Mesothelial cell of epicardium (in vitro differentiated cells): ENCODE results near the gene TAF8. TPM values are rescaled to one million over a fixed set of nuclear protein-coding genes. Genes with fewer than 3 reads are reported as not detected.

Experiments used
- DNase-seq, 2 experiments: peaks; one replicate each; pipeline ENCODE4 v3.0.0; 2021; ENCODE audit warnings: low spot score in 2 of 2; ENCODE audit not compliant: unreplicated experiment in 2 of 2
- H3K27ac Mint-ChIP-seq: 2 replicates; pipeline ENCODE4 v1.8.0; 2021; ENCODE audit warnings: mixed read lengths
- H3K27me3 Mint-ChIP-seq: 2 replicates; pipeline ENCODE4 v1.8.0; 2021; ENCODE audit warnings: low read depth, mixed read lengths
- H3K36me3 Mint-ChIP-seq: 2 replicates; pipeline ENCODE4 v1.8.0; 2021; ENCODE audit warnings: mixed read lengths
- H3K4me1 Mint-ChIP-seq: 2 replicates; pipeline ENCODE4 v1.8.0; 2021; ENCODE audit warnings: mixed read lengths
- H3K4me3 Mint-ChIP-seq: 2 replicates; pipeline ENCODE4 v1.8.0; 2021; ENCODE audit warnings: mild to moderate bottlenecking, moderate library complexity, mixed read lengths
- H3K9me3 Mint-ChIP-seq: 2 replicates; pipeline ENCODE4 v1.8.0; 2021; ENCODE audit warnings: mixed read lengths
- total RNA-seq: library from RNA; stranded (reverse); gene quantifications from 3 replicates; pipeline ENCODE4 v1.2.1, GENCODE V29; 2021
- TF ChIP-seq, protein P1 (sequence below): fragments of 200-600 bp; sonication (generic); IDR thresholded peaks from one replicate; pipeline ENCODE4 v1.5.0; 2021; ENCODE audit warnings: antibody characterized with exemption; ENCODE audit not compliant: unreplicated experiment

The TAF8 gene
- total RNA-seq, 1 donor from 2014 or later = 38.9 TPM

DNA sequence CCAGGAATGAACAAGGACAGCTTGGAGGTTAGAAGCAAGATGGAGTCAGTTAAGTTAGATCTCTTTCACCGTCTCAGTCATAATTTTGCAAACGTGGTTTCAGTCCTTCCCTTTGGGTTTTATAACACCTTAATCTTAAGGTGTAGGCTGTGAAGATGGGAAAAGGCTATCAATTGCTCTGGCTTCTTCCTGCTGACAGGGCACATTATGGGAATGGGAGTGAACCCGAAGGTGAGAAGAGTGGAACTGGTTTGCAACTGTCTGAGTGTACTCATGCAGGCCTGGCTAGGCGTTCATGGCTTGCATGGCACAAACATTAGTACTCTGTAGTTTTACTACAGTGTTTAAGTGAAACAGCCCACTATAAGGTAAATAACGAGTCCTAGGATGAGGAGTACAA is 9.4 kb downstream of the TAF8 start:
- Mint-ChIP-seq H3K27ac (no peak overlapping the region), H3K9me3 (peaks cover 13% of the 10 kb centered on the region), H3K36me3 (peaks cover 66% of the 10 kb centered on the region), H3K4me3 (no peak overlapping the region), H3K27me3 (no peaks in the 10 kb centered on the region), H3K4me1 (no peaks in the 10 kb centered on the region)
- DNase-seq = no peak
- TF ChIP-seq, protein P1, sequence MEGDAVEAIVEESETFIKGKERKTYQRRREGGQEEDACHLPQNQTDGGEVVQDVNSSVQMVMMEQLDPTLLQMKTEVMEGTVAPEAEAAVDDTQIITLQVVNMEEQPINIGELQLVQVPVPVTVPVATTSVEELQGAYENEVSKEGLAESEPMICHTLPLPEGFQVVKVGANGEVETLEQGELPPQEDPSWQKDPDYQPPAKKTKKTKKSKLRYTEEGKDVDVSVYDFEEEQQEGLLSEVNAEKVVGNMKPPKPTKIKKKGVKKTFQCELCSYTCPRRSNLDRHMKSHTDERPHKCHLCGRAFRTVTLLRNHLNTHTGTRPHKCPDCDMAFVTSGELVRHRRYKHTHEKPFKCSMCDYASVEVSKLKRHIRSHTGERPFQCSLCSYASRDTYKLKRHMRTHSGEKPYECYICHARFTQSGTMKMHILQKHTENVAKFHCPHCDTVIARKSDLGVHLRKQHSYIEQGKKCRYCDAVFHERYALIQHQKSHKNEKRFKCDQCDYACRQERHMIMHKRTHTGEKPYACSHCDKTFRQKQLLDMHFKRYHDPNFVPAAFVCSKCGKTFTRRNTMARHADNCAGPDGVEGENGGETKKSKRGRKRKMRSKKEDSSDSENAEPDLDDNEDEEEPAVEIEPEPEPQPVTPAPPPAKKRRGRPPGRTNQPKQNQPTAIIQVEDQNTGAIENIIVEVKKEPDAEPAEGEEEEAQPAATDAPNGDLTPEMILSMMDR = no peak

DNA sequence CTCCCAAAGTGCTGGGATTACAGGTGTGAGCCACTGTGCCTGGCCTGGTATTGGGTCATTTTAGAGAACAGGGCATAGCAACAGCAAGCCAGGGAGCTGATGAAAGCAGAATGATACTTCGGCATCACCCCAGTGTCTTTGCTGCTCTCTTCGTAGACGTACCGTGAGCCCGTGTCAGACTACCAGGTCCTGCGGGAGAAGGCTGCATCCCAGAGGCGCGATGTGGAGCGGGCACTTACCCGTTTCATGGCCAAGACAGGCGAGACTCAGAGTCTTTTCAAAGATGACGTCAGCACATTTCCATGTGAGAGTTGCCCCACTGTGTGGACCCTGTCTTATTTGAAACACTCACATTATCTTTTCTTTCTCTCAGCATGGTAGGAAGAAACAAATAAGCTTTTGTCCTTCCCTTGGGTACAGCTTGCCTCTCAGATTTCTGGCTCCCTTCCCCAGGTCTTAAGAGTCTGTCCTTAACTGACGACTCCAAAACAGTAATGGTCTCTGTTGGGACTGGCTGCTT is 15.9 kb downstream of the TAF8 start:
- TF ChIP-seq, protein P1 = no peak
- Mint-ChIP-seq H3K27ac (no peak overlapping the region), H3K9me3 (no peaks in the 10 kb centered on the region), H3K36me3 (peaks cover 22% of the 10 kb centered on the region), H3K27me3 (no peaks in the 10 kb centered on the region), H3K4me1 (no peaks in the 10 kb centered on the region), H3K4me3 (no peak overlapping the region)
- DNase-seq = no peak

DNA sequence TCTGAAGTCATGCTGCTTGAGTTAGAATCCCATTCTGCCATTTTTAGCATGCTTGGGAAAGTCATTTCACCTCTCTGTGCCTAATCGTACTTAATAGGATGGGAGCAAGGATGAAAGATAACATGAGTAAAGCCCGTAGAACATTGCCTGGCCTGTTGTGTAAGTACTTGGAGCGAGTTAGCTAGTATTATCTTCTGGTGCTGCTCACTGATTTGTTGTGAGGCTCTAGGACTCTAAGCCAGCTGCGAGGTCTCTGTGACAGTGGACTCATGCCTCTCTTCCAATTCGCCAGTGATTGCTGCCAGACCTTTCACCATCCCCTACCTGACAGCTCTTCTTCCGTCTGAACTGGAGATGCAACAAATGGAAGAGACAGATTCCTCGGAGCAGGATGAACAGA is 17.8 kb downstream of the TAF8 start:
- H3K27me3 Mint-ChIP-seq = no peaks in the 10 kb centered on the region

DNA sequence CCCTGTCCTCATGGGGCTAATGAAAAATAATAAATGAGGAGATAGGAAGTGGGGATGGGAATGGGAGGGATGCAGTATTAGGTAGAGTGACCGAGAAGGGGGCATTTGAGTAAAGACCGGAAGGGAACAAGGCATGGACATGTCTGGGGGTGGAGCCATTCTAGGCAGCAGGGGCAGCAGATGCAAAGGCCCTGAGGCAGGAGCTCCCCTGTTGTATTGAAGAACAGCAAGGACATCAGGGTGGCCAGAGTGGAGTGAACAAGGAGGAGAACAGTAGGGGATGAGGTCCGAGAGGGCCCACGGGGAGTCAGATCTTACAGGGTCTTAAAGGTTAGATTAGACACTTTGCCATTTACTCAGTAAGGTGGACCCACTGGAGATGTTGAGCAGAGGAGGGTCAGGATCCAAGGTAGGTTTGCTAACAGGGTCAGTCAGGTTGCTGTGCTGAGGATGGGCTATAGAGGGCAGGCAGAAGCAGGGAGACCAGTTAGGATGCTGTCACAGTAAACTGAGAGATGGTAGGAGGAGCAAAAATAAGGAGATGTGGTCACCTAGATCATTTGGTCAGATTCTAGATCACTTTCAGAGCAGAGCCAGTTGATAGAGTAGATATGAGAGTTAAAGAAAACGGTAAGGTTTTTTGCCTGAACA is 18.7 kb downstream of the TAF8 start:
- no peaks in the 10 kb centered on the region for H3K9me3 Mint-ChIP-seq
- H3K4me3 Mint-ChIP-seq = no peak overlapping the region
- H3K4me1 Mint-ChIP-seq = no peaks in the 10 kb centered on the region
- TF ChIP-seq, protein P1 = no peak
- H3K36me3 Mint-ChIP-seq = peaks cover 20% of the 10 kb centered on the region
- no peak overlapping the region for H3K27ac Mint-ChIP-seq
- DNase-seq = no peak
- no peaks in the 10 kb centered on the region for H3K27me3 Mint-ChIP-seq

More for the DNA sequence above, 17.8 kb downstream of the TAF8 start:
- Mint-ChIP-seq H3K36me3 (peaks cover 22% of the 10 kb centered on the region), H3K4me1 (no peaks in the 10 kb centered on the region), H3K9me3 (no peaks in the 10 kb centered on the region), H3K27ac (no peak overlapping the region), H3K4me3 (no peak overlapping the region)
- TF ChIP-seq, protein P1 = no peak
- DNase-seq = no peak

DNA sequence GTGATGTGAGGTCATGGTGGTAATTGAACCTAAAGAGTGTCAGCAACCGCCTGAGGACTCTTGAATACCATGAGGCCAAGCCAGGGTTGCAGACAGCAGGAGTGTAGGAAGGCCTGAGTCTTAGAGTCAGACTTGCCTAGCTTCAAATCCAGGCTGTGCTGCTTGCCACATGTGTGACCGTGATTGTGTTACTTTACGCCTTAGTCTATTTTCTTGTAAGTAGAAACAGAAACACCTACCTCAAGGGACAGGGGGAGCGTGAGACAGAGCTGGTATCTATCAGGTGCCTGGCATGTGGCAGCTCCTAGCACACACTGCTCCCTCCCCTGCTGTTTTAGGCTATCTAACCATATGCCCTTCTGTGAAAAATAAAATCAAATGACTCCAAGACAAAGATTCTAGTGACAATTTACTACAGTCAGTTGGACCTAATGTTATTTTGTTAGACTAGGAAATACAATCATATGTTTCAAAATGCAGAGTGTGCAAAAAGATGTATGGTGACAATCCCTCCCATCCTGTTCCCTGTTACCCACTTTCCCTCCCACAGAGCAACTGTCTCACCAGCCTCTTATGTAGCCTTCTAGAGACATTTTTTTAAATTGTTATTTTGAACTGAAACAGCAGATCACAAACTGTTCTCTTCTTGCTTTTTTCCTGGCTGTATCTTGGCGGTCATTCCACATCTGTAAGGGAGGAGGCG is 21.7 kb downstream of the TAF8 start:
- Mint-ChIP-seq H3K27ac (no peak overlapping the region), H3K9me3 (no peaks in the 10 kb centered on the region), H3K36me3 (peaks cover 19% of the 10 kb centered on the region), H3K4me1 (peaks cover 2% of the 10 kb centered on the region), H3K27me3 (no peaks in the 10 kb centered on the region), H3K4me3 (no peak overlapping the region)
- TF ChIP-seq, protein P1 = no peak
- DNase-seq = no peak
